HG02973 (cell line): ENCODE results near the gene CENPP.
"Not testable (repeated sequence)": the region's sequence is repeated elsewhere in the genome, so short reads cannot be mapped to it uniquely, and the experiment has no call there.

ENCODE experiments used
- ATAC-seq: cut with Tn5 transposase; IDR thresholded peaks from one replicate; pipeline ENCODE4 v1.9.1; 2021; ENCODE audit warnings: moderate library complexity; ENCODE audit not compliant: unreplicated experiment

Gene CENPP

DNA sequence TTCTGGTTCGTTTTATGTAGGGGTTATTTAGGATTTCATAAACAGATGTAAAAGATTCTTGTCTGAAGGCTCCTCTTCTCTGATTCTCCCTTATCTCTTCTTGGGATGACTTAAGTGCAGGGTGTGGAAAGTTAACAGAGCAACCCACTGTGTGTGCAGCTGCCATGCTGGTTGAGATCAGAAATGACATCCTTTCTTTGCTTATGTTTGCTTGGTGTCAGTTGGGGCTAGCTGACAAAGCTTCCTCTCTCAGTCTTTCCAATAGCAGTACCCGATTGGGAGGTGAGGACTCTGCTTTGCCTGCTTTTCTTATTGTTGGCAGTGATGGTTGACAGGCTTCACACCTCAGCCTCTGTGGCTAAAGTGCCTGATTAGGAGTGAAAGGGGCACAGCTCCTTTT is 52.1 kb downstream of the CENPP start:
- ATAC-seq = no peak

DNA sequence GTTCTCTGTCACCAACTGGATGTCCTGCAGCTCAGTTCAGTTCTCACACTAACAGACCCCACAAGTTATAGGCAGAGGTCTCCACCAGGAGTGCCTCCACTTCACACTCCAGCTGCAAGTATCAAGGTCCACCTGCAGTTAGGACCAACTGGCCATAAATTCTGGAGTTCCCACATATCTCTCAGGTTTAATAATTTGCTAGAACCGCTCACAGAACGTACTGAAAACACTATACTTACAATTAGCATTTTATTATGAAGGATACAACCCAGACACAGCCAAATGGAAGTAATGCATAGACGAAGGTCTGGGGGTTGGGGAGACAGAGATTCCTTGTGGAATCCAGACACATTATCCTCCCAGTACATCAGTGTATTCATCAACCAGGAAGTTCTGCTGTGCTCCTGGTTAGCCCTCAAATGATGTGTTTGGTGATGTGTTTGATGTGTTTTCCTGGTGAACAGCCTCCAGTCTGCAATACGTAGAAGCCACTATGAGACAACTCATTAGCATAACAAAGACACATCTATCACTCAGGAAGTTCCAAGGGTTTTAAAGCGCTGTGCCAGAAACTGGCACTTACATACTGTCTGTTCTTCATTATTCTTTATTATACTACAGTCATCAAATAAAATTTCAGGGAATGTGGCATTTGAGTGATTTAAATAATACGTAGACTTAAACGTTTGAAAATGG is 53.3 kb downstream of the CENPP start:
- ATAC-seq = no peak

DNA sequence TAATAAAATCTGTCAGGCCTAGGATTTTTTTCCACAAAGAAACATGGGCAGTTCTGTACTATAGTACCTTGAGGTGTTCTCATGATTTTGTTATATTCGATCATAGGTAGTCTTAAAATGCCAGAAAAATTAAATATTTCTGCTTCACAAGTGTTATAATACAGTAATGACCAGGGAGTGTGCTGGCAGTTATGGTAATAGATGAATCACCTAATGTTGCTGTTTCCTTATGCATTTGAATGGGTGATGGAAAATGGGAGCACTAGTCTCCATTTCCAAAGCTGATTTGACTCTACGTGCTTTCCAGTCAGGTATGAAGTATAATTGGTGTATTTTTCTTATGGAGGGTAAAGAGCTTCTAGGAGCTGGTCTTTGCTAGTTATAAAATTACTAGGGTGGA is 54.9 kb downstream of the CENPP start:
- ATAC-seq = no peak

DNA sequence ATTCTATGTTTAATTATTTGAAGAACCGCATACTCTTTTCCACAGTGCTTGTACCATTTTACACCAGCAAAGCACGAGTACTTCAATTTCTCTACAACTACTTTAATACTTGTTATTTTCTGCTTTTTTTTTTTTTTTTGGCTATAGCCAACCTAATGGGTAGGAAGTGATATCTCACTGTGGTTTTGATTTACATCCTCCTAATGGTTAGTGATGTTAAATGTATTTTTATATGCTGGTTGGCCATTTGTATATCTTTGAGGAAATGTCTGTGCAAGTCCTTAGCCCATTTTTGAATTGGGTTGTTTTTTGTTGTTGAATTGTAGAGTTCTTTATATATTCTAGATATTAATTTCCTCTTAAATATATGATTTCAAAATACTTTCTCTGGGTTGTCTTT is 56.0 kb downstream of the CENPP start:
- ATAC-seq = no peak

DNA sequence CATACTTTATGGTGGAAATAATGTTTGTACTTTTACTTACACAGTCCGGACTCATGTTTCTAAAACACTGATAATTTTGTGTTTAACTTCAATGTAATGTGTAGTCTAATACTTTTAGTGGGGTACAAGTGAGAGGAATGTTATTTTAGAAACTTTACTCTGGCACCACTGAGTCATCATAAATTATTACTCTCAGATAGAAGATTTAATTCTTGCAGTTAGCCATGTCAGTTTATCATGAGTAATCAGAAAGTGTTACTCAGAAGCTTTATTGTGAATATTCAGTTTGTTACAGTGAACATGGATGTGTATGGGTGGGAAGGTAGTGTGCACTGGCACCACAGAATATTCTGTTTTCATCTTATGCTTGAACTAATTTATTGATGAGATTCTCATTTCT is 58.6 kb downstream of the CENPP start:
- ATAC-seq = no peak

DNA sequence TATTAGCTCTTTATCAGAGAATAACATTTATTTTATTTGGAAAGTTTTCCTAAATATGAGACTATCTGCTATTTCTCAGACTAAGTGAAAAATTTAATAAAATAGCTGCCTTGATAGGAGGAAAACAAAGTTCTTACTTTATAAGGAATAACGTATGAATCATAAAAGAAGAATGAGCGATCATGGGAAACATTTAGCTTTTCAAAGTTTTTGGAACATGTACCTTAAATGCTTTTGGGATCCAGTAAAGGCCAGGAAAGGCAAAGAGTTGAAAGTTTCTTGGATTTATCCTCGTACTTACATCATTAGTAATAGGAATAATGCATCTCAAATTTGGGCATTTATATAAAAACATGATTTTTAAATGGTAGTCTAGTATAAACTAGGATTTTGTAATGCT is 59.2 kb downstream of the CENPP start:
- no peak for ATAC-seq

DNA sequence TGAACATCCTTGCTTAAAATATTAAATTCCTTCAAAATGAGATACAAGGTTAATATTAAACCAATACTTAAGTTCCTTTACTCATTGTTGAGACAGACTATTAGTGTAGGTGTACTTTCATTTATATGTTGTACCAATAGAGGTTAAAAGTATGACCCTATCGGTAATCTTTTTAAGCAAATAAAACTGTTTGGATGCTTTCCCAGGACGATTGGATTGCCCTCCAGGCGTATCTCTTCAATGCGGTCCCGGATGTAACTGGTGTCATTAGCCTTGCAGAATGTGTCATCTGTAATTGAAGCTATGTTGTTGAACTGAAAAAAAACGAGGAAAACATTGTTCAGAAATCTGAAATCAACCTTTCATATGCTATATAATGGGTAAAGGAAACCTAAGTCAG is 59.7 kb downstream of the CENPP start:
- no peak for ATAC-seq

DNA sequence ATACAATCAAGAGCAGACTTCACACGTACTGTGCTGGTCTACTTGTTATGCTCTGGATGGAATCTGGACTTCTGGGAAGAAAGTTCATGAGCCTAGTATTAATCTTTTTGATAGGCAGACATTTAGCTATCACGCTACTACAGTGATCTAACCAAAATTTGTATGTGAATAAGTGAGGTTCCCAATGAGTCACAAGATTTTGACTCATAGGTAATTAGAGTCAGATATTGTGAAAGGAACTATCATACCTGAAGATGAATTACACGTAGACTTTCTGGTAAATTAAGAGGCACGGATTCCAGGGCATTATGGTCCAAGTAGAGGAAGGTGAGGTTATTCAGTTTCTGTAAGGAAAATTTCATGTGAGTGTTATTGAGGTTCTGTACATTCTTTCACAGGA is 60.2 kb downstream of the CENPP start:
- ATAC-seq = no peak

DNA sequence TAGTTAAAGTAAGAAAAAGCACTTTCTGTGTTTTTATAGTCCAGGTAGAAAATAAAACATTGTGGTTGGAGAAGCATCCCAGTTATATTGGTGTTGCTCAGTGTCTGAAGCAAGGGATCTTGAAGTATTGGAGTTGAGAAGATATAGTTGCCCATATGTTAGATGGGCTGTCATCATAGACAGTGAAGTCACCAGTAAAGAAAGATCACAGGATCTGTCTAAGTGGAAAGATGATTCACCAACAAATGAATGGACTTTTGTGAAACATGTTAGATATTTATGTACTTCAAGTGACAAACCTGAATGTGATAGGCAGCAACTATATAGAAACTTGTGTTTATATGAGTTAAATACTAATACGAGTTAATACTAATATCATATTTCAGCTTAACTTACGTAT is 66.9 kb downstream of the CENPP start:
- no peak for ATAC-seq

DNA sequence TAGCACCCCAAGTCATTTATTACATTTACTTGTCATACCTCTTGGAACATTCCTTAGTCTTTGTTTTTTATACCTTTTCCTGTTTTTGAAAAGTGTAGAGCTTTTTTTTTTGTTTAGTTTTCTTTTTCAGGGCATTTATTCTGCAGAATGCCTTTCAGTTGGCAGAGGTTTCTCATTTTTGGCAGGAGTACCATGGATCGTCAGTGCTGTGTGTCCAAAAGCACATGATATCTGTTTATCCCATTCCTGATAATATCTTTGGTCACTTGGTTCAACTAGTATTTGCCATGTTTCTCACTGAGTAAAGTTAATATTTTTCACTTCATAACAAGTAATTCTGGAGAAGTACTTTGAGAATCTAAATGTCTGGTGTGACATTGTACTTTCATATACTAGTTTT is 67.9 kb downstream of the CENPP start:
- no peak for ATAC-seq

DNA sequence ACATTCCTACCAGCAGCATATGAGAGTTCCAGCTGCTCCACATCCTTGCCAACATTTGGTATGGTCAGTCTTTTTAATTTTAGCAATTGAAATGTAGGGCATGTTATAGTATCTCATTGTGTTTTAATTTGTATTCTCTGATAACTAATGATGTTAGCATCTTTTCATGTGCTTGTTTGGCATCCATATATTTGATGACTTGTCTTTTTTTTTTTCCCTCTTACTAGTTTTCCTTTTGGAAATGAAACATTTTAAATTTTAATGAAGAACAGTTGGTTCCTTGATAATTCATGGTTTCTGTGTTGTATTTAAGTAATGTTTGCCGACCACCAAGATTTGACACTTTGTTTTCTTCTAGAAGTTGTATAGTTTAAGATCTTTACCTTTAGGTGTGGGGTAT is 69.9 kb downstream of the CENPP start:
- no peak for ATAC-seq

DNA sequence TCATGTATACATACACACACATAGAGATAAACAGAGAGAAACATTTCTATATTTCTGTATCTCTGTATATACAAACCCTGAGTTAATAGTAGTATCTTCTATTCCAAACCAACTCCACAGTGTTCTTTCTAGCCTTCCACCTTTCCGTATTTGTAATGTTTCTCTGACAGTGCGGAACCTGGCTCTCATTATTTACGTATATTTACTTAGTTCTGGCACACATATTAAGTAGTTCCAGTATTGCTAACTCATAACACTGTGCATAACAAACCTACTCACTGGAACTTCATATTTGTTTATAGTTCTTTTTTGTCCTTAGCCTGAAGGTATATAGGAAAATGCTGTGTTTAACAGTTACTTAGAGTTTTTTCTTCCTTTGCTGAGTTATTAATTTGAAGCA is 72.1 kb downstream of the CENPP start:
- ATAC-seq = no peak

DNA sequence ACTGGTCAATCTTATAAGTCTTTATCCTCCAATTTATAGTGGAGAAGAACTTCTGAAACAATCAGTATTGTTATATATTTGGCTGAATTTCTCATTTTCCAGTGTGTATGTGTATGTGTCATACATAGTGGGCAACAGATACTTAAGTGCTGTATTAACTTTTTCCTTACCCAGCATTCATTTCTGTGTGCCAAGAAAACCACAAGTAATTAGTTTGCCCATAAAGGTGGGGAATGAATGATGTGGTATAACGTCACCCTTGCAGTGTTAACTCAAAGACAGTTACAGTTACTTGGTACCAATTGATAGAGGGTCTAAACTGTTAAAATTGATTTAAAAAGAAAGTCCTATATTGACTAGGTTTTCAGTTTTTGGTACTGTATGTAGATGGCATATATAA is 76.6 kb downstream of the CENPP start:
- ATAC-seq = no peak

DNA sequence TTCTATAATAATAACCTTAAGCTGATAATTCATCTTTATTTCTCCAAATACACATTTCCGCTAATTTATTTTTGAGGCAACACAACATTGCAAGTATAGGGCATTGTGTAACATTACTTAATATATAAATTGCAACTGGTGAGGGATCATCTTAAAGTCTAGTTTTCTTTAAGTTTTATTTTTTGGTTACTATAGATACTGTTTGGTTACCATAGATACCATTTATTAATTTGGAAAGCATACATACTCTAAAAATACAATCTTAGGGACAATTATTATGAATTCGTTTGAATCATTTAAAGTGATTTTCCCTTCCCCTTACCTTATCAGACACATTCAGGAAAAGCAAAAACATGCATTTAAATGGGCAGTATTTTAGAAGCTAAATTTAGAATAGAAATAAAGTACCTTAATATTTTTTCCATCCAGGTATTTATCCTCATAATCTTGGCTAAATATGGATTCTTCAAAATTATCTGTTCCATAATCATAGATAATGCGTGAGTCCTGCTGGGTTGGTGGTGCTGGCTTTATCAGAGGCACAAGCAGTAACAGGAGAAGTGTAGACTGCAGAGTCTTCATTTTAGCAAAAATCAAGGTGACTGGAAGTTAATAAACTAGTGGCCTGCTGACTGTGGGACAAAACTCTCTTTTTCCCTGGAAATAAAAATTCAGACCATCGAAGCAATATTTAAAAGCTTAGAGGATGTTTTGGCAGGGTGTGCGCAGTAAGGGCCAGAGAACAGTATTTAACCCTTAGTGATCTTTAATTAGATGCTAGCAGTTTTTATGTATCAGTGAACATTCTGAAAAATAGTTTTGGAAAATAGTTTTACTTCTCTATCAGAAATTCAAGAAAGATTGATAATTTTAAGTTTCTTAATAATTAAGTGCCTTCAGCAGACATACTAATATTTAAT is 77.3 kb downstream of the CENPP start:
- ATAC-seq = no peak

DNA sequence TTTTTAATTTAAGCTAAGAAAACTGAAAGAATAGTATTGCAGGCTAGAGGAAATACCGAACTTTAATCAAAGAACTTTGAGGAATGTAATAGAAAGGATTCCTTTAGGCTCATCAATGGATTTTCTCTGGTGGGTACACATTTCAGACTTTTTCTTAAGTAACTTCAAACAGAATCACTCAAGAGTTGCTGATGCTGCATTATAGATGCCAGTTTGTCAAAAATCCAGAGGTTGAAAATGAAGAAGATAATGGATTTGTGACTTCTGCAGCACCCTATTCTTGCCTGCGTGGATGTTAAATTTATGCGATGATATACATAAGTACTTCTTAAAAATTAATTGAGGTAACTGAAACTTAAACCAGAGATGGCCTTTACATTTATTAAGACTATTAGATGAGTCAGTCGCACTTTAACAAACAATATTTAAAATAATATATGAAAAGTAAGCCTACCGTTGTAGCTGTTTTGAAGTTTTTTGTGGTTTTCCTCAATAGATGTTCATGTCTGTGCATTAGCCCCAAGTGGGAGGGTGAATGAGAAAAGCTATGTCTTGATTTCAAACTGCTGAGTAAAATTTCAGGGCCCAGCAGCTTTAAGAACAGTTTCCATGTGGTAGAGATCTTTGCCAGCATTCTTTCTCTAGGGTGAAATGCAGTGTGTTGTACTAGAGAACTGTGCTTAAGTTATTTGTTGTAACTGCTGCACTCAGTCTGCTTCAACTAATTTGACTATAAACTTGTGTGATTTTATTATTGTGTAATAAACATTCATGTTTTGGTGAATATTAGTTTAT is 78.5 kb downstream of the CENPP start, which contains the start of gene OGN:
OGN (minus strand) TSS at position 537 of the 795 bp plus-strand sequence. CDS start 1,171 bp downstream, outside the sequence.
- no peak for ATAC-seq

DNA sequence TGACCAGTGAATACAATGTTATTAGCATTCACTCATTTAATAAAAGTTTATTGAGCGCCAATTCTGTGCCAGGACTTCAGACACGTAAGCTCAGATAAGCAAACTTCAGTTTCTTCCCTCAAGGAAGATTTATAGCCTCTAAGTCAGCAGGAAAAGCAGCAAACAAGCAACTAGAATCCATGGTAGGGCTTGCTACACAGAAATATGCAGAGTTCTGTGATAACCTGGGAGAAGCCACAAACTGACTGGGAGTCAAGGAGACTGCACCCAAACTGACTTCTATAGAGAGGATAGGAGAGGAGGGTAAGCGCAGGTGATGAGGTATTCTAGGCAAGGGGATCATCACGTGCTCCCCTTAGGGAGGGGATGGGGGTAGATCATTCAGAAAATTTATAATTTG is 80.1 kb downstream of the CENPP start:
- no peak for ATAC-seq

DNA sequence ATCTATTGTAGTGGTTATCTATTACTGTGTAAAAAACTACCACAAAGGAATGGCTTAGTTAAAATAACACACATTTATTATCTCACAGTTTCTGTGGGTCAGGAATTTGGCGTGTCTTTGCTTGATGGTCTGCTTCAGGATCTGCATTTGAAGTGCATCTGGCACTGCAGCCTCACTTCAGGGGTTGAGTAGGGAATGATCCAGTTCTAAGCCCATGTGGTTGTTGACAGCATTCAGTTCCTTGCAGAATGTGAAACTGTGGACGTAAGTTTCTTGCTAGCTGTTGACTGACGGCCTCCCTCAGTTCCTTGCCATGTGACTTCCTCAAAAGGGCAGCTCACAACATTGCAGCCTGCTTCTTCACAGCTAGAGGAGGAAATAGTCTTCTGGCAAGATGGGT is 80.7 kb downstream of the CENPP start:
- no peak for ATAC-seq

DNA sequence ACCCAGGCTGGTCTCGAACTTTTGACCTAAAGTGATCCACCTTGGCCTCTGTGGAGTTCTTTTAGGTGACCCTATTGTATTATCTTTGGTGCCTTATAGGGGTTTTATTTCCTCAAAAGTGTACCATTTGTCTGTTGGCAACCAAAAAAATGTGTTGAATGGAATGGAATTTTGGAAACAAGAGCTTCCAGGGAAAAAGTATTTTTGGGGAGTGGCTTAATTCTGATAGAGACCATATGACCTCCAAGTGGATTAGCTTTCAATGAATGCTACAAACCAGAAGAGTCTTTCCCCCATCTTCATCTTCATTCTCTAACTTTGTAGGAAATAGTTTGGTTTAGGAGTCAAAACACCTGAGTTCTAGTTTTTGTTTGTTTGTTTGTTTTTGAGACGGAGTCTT is 82.1 kb downstream of the CENPP start:
- no peak for ATAC-seq

DNA sequence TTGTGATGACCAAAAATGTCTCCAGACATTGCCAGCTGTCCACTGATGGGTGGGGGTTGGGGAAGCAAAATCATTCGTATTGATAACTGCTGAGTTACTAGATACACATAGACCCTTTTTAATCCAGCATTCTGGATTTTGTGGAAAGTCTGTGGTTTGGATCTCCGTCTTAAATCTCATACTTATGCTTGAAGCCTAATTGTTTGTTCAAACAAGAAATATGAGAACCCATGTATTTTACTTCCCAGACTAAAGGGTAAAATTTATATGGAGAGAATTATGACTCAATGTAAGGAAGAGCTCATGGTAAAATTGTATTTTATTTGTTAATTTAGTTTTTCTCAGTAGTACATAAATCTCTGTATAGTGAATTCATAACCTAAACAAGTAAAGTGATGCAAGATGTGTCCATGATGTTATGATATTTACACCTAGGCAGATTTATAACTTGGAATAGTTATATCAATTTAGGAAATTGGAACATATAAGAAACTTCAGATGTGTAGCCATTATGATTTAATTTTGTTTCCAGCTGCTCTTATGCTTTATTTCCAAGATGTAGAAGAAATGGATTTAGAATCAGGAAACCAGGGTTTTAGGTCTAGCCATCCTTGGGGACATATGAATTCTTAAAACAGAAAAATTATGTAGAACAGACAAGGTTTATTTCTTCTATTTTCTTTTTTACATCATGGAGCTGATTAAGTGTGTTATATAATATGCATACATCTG is 83.2 kb downstream of the CENPP start:
- ATAC-seq = no peak

DNA sequence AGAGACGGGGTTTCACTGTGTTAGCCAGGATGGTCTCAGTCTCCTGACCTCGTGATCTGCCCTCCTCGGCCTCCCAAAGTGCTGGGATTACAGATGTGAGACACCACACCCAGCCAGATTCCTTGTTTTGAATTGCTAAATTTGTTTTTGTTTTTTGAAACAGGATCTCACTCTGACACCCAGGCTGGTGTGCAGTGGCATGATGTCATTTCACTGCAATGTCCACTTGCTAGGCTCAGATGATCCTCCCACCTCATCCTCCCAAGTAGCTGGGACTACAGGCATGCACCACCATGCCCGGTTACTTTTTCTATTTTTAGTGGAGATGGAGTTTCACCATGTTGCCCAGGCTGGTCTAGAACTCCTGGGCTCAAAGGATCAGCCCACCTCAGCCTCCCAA is 85.4 kb downstream of the CENPP start:
- not testable (repeated sequence) for ATAC-seq

DNA sequence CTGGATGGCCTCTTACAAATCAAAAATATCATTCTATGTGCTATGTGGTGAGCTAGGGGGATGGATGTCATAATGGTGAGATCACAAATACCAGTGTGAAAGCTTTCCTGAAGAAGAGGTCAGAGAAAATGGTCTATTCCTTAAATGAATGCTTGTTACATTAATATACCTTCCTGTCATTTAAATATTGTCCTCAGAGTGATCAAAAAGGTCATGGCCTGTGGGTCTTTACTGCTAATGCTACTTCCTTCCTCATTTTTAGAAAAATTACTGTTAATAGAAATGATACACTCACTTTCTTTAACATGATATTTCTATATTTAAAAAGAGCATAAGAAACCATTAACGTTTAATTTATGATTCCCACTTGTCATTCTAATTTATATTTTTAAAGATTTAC is 88.8 kb downstream of the CENPP start:
- no peak for ATAC-seq
